ENCODE results near the gene SLC9A8. TPM values are rescaled to one million over a fixed set of nuclear protein-coding genes. Genes with fewer than 3 reads are reported as not detected.
"Not testable (repeated sequence)": the region's sequence is repeated elsewhere in the genome, so short reads cannot be mapped to it uniquely, and the experiment has no call there.

SLC9A8 gene
- total RNA-seq, 4 donors from 2014 or later = 8.2 to 17.3 (median 12.1) TPM

DNA sequence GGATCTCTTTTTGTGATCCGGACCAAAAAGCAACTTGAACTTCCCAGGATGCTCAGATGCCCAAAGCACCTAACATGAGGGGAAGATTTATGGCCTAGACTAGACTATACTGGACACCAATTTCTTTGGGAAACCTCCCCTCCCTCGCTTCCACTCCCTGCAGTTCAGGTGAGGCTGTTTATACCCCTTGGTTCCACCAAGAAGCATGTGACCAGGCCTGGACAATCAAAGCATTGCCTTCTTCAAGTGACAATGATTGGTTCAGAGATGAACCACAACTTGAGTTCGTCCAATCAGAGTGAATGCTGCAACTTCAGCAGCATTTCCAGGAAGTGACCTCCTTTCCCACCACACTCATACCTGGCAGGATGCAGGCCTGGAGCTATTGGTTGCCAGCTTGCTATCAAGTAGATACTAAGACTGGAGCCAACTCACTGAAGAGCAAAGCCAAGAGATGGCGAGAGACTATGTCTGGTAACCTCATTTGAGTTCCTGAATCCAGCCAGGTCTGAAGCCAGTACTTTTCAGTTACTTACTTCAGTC lies 45.6 kb upstream of the SLC9A8 start:
- WGBS, 2 donors = 92% methylated on average over 4 of the region's 4 CpGs
- Histone ChIP-seq H3K9me3 (no peaks in the 10 kb centered on the region), H3K27me3 (no peaks in the 10 kb centered on the region), H3K4me3 (no peak overlapping the region), H3K4me1 (peaks cover 0 to 63% (median 13%) of the 10 kb centered on the region in 4 donors), H3K27ac (peak overlapping the region in 1 of 4 donors; percentile 9), H3K36me3 (no peaks in the 10 kb centered on the region)
- TF ChIP-seq POLR2A (IDR thresholded peaks at IDR 0.05) = no peak
- TF ChIP-seq, protein P1, sequence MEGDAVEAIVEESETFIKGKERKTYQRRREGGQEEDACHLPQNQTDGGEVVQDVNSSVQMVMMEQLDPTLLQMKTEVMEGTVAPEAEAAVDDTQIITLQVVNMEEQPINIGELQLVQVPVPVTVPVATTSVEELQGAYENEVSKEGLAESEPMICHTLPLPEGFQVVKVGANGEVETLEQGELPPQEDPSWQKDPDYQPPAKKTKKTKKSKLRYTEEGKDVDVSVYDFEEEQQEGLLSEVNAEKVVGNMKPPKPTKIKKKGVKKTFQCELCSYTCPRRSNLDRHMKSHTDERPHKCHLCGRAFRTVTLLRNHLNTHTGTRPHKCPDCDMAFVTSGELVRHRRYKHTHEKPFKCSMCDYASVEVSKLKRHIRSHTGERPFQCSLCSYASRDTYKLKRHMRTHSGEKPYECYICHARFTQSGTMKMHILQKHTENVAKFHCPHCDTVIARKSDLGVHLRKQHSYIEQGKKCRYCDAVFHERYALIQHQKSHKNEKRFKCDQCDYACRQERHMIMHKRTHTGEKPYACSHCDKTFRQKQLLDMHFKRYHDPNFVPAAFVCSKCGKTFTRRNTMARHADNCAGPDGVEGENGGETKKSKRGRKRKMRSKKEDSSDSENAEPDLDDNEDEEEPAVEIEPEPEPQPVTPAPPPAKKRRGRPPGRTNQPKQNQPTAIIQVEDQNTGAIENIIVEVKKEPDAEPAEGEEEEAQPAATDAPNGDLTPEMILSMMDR (IDR thresholded peaks at IDR 0.05) = no peak
- no peak for TF ChIP-seq EP300 (IDR thresholded peaks at IDR 0.05)
- no peak for DNase-seq (ENCODE audit: low spot score in 2 of 2)

DNA sequence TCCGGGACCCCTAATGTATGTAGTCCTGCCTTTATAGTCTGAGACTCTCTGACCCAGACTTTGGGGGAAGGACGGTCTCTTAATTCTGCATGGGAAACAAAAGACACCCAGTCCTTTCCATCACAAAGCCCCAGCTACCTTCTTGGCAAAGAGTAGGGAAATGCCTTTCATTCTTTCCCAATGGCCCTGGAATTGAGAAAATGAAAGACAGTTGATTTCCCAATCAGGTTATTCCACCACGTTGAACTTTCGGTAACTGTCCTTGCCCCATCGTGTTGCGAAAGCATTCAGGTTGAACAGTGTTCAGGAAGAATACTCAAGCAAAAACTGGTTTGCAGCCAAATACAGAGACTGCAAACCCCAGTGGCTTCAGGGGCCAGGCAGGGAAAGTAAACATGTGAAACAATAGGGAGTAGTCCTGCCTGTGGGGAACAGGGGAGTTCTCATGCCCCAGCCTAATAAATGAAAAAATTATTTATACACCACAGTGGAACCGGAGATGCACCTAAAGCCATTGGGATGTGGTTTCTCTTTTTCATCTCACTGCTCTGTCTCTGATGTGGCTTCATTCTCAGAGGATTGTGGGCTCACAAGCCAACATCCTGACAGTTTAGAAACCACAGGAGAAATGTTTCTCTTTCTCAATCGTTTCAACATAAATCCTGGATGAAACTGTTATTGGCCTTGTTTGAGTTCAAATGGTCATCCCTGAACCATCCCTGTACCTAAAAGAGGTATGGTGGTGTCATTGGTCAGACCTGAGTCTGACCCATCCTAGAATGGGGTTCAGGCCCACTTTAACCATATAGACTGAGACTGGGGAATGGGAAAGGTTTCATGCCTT lies 44.2 kb upstream of the SLC9A8 start:
- no peaks in the 10 kb centered on the region for H3K27me3 ChIP-seq
- TF ChIP-seq POLR2A (IDR thresholded peaks at IDR 0.05) (no peak), EP300 (IDR thresholded peaks at IDR 0.05) (peak in 1 of 2 donors; percentile 98)
- TF ChIP-seq, protein P1 (IDR thresholded peaks at IDR 0.05) = peak in 1 of 5 experiments; percentile 6
- DNase-seq (ENCODE audit: low spot score in 2 of 2) = peak; percentile 41 to 81
- H3K27ac ChIP-seq = peak overlapping the region in 3 of 4 donors; percentile 16 to 65 (median 53)
- H3K36me3 ChIP-seq = no peaks in the 10 kb centered on the region
- H3K9me3 ChIP-seq = no peaks in the 10 kb centered on the region
- no peak overlapping the region for H3K4me3 ChIP-seq
- WGBS, 2 donors = 28 to 33% methylated on average over 8 of the region's 8 CpGs
- H3K4me1 ChIP-seq = peaks cover 0 to 73% (median 13%) of the 10 kb centered on the region in 4 donors

DNA sequence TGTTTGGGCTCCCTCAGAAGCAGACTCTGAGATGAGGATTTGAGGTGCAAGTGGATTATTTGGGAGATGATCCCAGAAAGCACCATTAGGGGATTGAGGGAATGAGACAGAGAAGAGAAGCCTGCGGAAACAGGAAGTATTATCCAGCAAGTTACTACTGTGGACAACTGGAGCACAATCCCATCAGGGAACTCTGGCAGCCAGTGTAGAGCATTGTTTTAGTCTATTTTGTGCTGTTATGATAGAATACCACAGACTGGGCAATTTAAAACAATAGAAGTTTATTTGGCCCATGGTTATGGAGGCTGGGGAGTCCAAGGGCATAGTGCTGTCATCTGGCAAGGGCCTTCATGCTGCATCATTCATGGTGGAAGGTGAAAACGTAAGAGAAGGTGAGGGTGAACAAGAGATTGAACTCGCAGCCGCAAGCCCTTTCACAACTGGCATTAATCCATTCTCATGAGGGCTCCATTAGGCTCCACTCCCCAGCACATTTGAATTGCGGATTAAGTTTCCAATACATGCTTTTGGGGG lies 43.5 kb upstream of the SLC9A8 start:
- Histone ChIP-seq H3K9me3 (no peaks in the 10 kb centered on the region), H3K4me3 (no peak overlapping the region), H3K4me1 (peaks cover 0 to 72% (median 13%) of the 10 kb centered on the region in 4 donors), H3K36me3 (no peaks in the 10 kb centered on the region), H3K27ac (peak overlapping the region in 3 of 4 donors; percentile 16 to 65 (median 42)), H3K27me3 (no peaks in the 10 kb centered on the region)
- DNase-seq (ENCODE audit: low spot score in 2 of 2) = no peak
- TF ChIP-seq EP300 (IDR thresholded peaks at IDR 0.05) (no peak), POLR2A (IDR thresholded peaks at IDR 0.05) (no peak)
- TF ChIP-seq, protein P1 (IDR thresholded peaks at IDR 0.05) = no peak
- 92 to 97% methylated on average over 5 of the region's 5 CpGs for WGBS, 2 donors

DNA sequence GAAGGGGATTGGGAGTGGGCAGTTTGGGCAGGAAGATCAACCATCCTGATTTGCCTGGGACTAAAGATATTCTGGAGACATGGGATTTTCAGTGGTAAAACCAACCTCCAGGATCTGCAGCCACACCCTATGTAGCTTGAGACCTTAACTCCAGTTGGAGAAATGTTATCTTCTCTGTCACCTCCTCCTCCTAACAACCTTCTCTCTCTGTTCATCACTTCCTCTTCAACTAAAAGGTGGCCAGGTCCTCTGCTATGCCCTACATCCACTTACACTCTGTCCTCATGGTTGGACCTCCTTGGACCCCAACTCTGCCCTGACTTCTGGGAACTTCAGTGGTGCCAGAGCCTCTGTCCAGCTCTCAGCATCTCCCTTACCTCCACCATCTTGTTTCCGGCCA lies 42.0 kb upstream of the SLC9A8 start:
- Histone ChIP-seq H3K4me3 (no peak overlapping the region), H3K36me3 (no peaks in the 10 kb centered on the region), H3K9me3 (no peaks in the 10 kb centered on the region), H3K27me3 (no peaks in the 10 kb centered on the region), H3K27ac (no peak overlapping the region), H3K4me1 (peaks cover 0 to 66% (median 20%) of the 10 kb centered on the region in 4 donors)
- WGBS, 2 donors = 89 to 100% methylated on average over 1 of the region's 1 CpG
- TF ChIP-seq, protein P1 (IDR thresholded peaks at IDR 0.05) = no peak
- TF ChIP-seq POLR2A (IDR thresholded peaks at IDR 0.05) (no peak), EP300 (IDR thresholded peaks at IDR 0.05) (no peak)
- DNase-seq (ENCODE audit: low spot score in 2 of 2) = no peak

GRCh38 chr20:49774213-49774612 lies 38.4 kb upstream of the SLC9A8 start:
- not testable (repeated sequence) for DNase-seq (ENCODE audit: low spot score in 2 of 2); H3K4me3 ChIP-seq; H3K27me3 ChIP-seq; H3K36me3 ChIP-seq; H3K9me3 ChIP-seq
- WGBS, 2 donors = 93 to 96% methylated on average over 8 of the region's 8 CpGs
- Histone ChIP-seq H3K27ac (peak overlapping the region in 2 of 4 donors; percentile 27 to 80), H3K4me1 (peaks cover 0 to 43% (median 16%) of the 10 kb centered on the region in 4 donors)

All from tibial nerve (tissue), 4 donors.